ENCODE data around the gene NRDE2.

NRDE2 gene

DNA sequence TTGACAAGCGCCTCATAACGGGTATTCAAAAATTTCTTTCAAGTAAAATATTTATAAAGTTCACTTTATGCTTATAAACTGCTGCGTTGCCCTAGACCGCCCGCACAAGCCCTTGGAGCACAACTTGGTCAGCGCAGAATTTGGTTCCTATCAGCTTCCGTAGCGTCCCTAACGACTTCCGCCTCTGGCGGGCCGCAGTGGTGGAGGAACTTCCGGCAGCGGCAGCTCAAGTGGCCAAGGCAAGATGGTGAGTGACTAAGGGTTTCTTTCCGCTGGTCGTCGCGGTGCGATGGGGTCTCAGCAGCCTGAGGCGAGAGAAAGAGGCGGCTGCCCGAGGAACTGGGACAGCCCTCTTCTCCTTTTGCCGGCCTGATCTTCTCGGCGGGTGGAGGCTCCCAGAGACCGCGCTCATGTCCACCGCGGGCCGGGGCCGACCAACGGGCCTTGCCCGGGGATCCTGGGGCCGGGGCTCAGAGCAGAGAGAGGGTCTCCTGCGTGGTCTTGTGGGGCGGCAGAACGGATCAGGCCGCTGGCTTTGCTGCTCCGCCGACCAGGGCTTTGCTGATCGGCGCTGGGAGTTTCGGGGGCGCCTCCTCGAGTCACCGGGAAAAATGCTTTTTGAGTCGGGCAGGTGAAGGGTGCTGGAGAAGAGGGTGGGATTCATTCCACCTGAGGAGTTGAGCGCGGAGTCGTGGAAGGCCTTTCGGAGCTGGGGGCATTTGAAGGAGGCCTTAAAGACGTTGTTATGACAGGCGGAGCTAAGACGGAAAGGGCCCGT lies 75.2 kb downstream of the NRDE2 start, which contains the start of gene PSMC1:
Gene PSMC1 (plus strand): TSS at position 200 of the 778 bp plus-strand sequence. CDS start 45 bp downstream, at position 245.
- H3K27ac ChIP-seq (ENCODE audit: extremely low read depth, low read depth, low read length), result peak within 1 kb of the TSS; percentile 74; the same call in 1 of the 2 replicates
- H3K4me3 ChIP-seq (ENCODE audit: low read depth, low read length), result peak within 1 kb of the TSS; percentile 87
- POLR2A ChIA-PET, result interaction anchor here (0.6 to 1.0 kb wide), 2 partner anchors 10 kb away, joined by 3 to 10 read pairs; no protein-coding TSS in a partner anchor
- no peaks in the 10 kb centered on the region; the same call in 1 of the 2 replicates for H3K4me1 ChIP-seq (ENCODE audit: control insufficient read depth, insufficient read depth, low read length)
- H3K9me3 ChIP-seq (ENCODE audit: control insufficient read depth, insufficient read depth, low read depth, low read length), result no peaks in the 10 kb centered on the region
- CTCF ChIA-PET, result interaction anchor here (0.8 to 1.3 kb wide), 3 partner anchors 21 to 700 kb away, joined by 3 to 7 read pairs (median 4); no protein-coding TSS in a partner anchor
- H3K36me3 ChIP-seq (ENCODE audit: control insufficient read depth in 2 of 2, insufficient read depth in 1 of 2, low read length in 2 of 2), result peaks cover 23 to 38% of the 10 kb centered on the region in 2 experiments
- peak; percentile 44; the same call in 1 of the 2 replicates for TF ChIP-seq ZNF660 (tag by site-specific recombination; IDR thresholded peaks at IDR 0.05)
- TF ChIP-seq, protein P1, sequence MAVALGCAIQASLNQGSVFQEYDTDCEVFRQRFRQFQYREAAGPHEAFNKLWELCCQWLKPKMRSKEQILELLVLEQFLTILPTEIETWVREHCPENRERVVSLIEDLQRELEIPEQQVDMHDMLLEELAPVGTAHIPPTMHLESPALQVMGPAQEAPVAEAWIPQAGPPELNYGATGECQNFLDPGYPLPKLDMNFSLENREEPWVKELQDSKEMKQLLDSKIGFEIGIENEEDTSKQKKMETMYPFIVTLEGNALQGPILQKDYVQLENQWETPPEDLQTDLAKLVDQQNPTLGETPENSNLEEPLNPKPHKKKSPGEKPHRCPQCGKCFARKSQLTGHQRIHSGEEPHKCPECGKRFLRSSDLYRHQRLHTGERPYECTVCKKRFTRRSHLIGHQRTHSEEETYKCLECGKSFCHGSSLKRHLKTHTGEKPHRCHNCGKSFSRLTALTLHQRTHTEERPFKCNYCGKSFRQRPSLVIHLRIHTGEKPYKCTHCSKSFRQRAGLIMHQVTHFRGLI (tag by site-specific recombination; IDR thresholded peaks at IDR 0.05), result 0 out of 2 replicates have a peak, but pooled peaks have one; percentile 28
- TF ChIP-seq, protein P2, sequence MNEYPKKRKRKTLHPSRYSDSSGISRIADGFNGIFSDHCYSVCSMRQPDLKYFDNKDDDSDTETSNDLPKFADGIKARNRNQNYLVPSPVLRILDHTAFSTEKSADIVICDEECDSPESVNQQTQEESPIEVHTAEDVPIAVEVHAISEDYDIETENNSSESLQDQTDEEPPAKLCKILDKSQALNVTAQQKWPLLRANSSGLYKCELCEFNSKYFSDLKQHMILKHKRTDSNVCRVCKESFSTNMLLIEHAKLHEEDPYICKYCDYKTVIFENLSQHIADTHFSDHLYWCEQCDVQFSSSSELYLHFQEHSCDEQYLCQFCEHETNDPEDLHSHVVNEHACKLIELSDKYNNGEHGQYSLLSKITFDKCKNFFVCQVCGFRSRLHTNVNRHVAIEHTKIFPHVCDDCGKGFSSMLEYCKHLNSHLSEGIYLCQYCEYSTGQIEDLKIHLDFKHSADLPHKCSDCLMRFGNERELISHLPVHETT (tag by site-specific recombination; IDR thresholded peaks at IDR 0.05), result no peak
- no peak for TF ChIP-seq ZNF596 (tag by site-specific recombination; IDR thresholded peaks at IDR 0.05)
- TF ChIP-seq ZNF292 (tag by site-specific recombination; IDR thresholded peaks at IDR 0.05; ENCODE audit: borderline replicate concordance, low read depth), result no peak
- no peak for TF ChIP-seq ZNF311 (tag by site-specific recombination; IDR thresholded peaks at IDR 0.05; ENCODE audit: borderline replicate concordance)
- TF ChIP-seq ZNF530 (tag by site-specific recombination; IDR thresholded peaks at IDR 0.05; ENCODE audit: low read depth), result no peak
- TF ChIP-seq YY1 (tag by site-specific recombination; IDR thresholded peaks at IDR 0.05), result peak; percentile 75
- TF ChIP-seq OVOL3 (tag by site-specific recombination; IDR thresholded peaks at IDR 0.05), result no peak
- TF ChIP-seq ZFHX2 (tag by site-specific recombination; conservative IDR thresholded peaks at IDR 0.05), result no peak
- TF ChIP-seq BCL11A (tag by site-specific recombination; IDR thresholded peaks at IDR 0.05; ENCODE audit: low read depth), result no peak
- no peak for TF ChIP-seq ZNF548 (tag by site-specific recombination; IDR thresholded peaks at IDR 0.05)
- no peak for TF ChIP-seq ZNF391 (tag by site-specific recombination; IDR thresholded peaks at IDR 0.05; ENCODE audit: borderline replicate concordance, low read depth)
- no peak; the same call in 1 of the 2 replicates for TF ChIP-seq MYNN (tag by site-specific recombination; IDR thresholded peaks at IDR 0.05; ENCODE audit: borderline replicate concordance)
- 0 out of 2 replicates have a peak, but pooled peaks have one; percentile 52 for TF ChIP-seq ZFP37 (tag by site-specific recombination; IDR thresholded peaks at IDR 0.05)
- TF ChIP-seq, protein P3, sequence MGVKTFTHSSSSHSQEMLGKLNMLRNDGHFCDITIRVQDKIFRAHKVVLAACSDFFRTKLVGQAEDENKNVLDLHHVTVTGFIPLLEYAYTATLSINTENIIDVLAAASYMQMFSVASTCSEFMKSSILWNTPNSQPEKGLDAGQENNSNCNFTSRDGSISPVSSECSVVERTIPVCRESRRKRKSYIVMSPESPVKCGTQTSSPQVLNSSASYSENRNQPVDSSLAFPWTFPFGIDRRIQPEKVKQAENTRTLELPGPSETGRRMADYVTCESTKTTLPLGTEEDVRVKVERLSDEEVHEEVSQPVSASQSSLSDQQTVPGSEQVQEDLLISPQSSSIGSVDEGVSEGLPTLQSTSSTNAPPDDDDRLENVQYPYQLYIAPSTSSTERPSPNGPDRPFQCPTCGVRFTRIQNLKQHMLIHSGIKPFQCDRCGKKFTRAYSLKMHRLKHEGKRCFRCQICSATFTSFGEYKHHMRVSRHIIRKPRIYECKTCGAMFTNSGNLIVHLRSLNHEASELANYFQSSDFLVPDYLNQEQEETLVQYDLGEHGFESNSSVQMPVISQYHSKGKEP (tag by site-specific recombination; IDR thresholded peaks at IDR 0.05), result 0 out of 2 replicates have a peak, but pooled peaks have one; percentile 36
- no peak for TF ChIP-seq ZNF37A (tag by site-specific recombination; IDR thresholded peaks at IDR 0.05)
- TF ChIP-seq ZNF791 (tag by site-specific recombination; IDR thresholded peaks at IDR 0.05), result no peak
- TF ChIP-seq ZNF16 (tag by site-specific recombination; IDR thresholded peaks at IDR 0.05; ENCODE audit: low read depth), result no peak
- no peak for TF ChIP-seq SP3 (tag by site-specific recombination; IDR thresholded peaks at IDR 0.05)
- no peak for TF ChIP-seq ZFP69B (tag by site-specific recombination; IDR thresholded peaks at IDR 0.05)
- TF ChIP-seq ZNF830 (tag by site-specific recombination; IDR thresholded peaks at IDR 0.05; ENCODE audit: low read depth), result no peak
- TF ChIP-seq, protein P4, sequence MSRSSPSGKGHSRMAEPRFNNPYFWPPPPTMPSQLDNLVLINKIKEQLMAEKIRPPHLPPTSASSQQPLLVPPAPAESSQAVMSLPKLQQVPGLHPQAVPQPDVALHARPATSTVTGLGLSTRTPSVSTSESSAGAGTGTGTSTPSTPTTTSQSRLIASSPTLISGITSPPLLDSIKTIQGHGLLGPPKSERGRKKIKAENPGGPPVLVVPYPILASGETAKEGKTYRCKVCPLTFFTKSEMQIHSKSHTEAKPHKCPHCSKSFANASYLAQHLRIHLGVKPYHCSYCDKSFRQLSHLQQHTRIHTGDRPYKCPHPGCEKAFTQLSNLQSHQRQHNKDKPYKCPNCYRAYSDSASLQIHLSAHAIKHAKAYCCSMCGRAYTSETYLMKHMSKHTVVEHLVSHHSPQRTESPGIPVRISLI (tag by site-specific recombination; IDR thresholded peaks at IDR 0.05), result no peak
- no peak for TF ChIP-seq ZNF366 (tag by site-specific recombination; conservative IDR thresholded peaks at IDR 0.05)
- no peak for TF ChIP-seq ZIC2 (tag by site-specific recombination; IDR thresholded peaks at IDR 0.05)
- peak; percentile 68; the same call in 1 of the 2 replicates for TF ChIP-seq ZSCAN30 (tag by site-specific recombination; IDR thresholded peaks at IDR 0.05)
- no peak for TF ChIP-seq ZNF843 (tag by site-specific recombination; IDR thresholded peaks at IDR 0.05)
- TF ChIP-seq, protein P5, sequence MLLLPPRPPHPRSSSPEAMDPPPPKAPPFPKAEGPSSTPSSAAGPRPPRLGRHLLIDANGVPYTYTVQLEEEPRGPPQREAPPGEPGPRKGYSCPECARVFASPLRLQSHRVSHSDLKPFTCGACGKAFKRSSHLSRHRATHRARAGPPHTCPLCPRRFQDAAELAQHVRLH (tag by site-specific recombination; IDR thresholded peaks at IDR 0.05), result peak; percentile 93
- TF ChIP-seq, protein P6, sequence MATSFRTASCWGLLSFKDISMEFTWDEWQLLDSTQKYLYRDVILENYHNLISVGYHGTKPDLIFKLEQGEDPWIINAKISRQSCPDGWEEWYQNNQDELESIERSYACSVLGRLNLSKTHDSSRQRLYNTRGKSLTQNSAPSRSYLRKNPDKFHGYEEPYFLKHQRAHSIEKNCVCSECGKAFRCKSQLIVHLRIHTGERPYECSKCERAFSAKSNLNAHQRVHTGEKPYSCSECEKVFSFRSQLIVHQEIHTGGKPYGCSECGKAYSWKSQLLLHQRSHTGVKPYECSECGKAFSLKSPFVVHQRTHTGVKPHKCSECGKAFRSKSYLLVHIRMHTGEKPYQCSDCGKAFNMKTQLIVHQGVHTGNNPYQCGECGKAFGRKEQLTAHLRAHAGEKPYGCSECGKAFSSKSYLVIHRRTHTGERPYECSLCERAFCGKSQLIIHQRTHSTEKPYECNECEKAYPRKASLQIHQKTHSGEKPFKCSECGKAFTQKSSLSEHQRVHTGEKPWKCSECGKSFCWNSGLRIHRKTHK (tag by site-specific recombination; IDR thresholded peaks at IDR 0.05), result no peak
- TF ChIP-seq TCF7L2 (IDR thresholded peaks at IDR 0.05; ENCODE audit: borderline replicate concordance, low read depth, low read length), result no peak
